ENCODE measurements around the gene GNA12.
"Not testable (repeated sequence)": the region's sequence is repeated elsewhere in the genome, so short reads cannot be mapped to it uniquely, and the experiment has no call there.

GNA12 gene

GRCh38 chr7:2864204-2864985 lies 20.3 kb upstream of the GNA12 start:
- no peak for DNase-seq

GRCh38 chr7:2863461-2864066 lies 19.5 kb upstream of the GNA12 start:
- DNase-seq, result peak in 3 of 4 experiments; percentile 37 to 60 (median 43)

GRCh38 chr7:2862831-2863361 lies 18.8 kb upstream of the GNA12 start:
- DNase-seq, result no peak

GRCh38 chr7:2861509-2861908 lies 17.4 kb upstream of the GNA12 start:
- no peak for DNase-seq

- no peak for DNase-seq
Measured at GRCh38 chr7:2860627-2861133, 16.6 kb upstream of the GNA12 start.

- no peak for DNase-seq
Measured at GRCh38 chr7:2859952-2860351, 15.8 kb upstream of the GNA12 start.

GRCh38 chr7:2858621-2859020 lies 14.5 kb upstream of the GNA12 start:
- no peak for DNase-seq

GRCh38 chr7:2856388-2857169 lies 12.5 kb upstream of the GNA12 start:
- no peak for DNase-seq

GRCh38 chr7:2855386-2855785 lies 11.3 kb upstream of the GNA12 start:
- no peak for DNase-seq

- DNase-seq, result not testable (repeated sequence)
Measured at GRCh38 chr7:2853552-2853951, 9.4 kb upstream of the GNA12 start.

- no peak for DNase-seq
Measured at GRCh38 chr7:2853147-2853546, 9.0 kb upstream of the GNA12 start.

- no peak for DNase-seq
Measured at GRCh38 chr7:2851497-2851896, 7.4 kb upstream of the GNA12 start.

GRCh38 chr7:2849941-2850766 lies 6.0 kb upstream of the GNA12 start:
- DNase-seq, result no peak

- no peak for DNase-seq
Measured at GRCh38 chr7:2845034-2845592, 1.0 kb upstream of the GNA12 start.

GRCh38 chr7:2843711-2844152 lies 376 bp downstream of the GNA12 start:
- DNase-seq, result peak in 2 of 4 experiments; percentile 5 to 22

- no peak for DNase-seq
Measured at GRCh38 chr7:2843191-2843685, 870 bp downstream of the GNA12 start.

- no peak for DNase-seq
Measured at GRCh38 chr7:2841907-2842306, 2.2 kb downstream of the GNA12 start.

- no peak for DNase-seq
Measured at GRCh38 chr7:2840458-2840857, 3.6 kb downstream of the GNA12 start.

GRCh38 chr7:2838873-2839578 lies 5.1 kb downstream of the GNA12 start:
- DNase-seq, result no peak

- DNase-seq, result no peak
Measured at GRCh38 chr7:2838451-2838850, 5.7 kb downstream of the GNA12 start.

GRCh38 chr7:2837496-2837895 lies 6.6 kb downstream of the GNA12 start:
- no peak for DNase-seq

Measured in activated CD4-positive, CD25-positive, alpha-beta regulatory T cell (primary cell).